ENCODE results near the gene CADPS2.
"Not testable (repeated sequence)": the region's sequence is repeated elsewhere in the genome, so short reads cannot be mapped to it uniquely, and the experiment has no call there.

CADPS2 gene

GRCh38 chr7:122850528-122850927, 35.7 kb downstream of the CADPS2 start:
- in situ Hi-C loops (cut with HindIII; ENCODE audit: low sequenced_read_pairs), result no loop called here

- in situ Hi-C loops (cut with HindIII; ENCODE audit: low sequenced_read_pairs), result no loop called here
Measured at GRCh38 chr7:122849957-122850328, 36.3 kb downstream of the CADPS2 start.

GRCh38 chr7:122849322-122849956, 36.8 kb downstream of the CADPS2 start:
- in situ Hi-C loops (cut with HindIII; ENCODE audit: low sequenced_read_pairs), result no loop called here

GRCh38 chr7:122847871-122848473, 38.3 kb downstream of the CADPS2 start:
- in situ Hi-C loops (cut with HindIII; ENCODE audit: low sequenced_read_pairs), result no loop called here

GRCh38 chr7:122846591-122846990, 39.7 kb downstream of the CADPS2 start:
- in situ Hi-C loops (cut with HindIII; ENCODE audit: low sequenced_read_pairs), result no loop called here

GRCh38 chr7:122845286-122845685, 41.0 kb downstream of the CADPS2 start:
- in situ Hi-C loops (cut with HindIII; ENCODE audit: low sequenced_read_pairs), result no loop called here

GRCh38 chr7:122844191-122844988, 41.9 kb downstream of the CADPS2 start:
- in situ Hi-C loops (cut with HindIII; ENCODE audit: low sequenced_read_pairs), result no loop called here

- in situ Hi-C loops (cut with HindIII; ENCODE audit: low sequenced_read_pairs), result no loop called here
Measured at GRCh38 chr7:122842971-122843370, 43.3 kb downstream of the CADPS2 start.

DNA sequence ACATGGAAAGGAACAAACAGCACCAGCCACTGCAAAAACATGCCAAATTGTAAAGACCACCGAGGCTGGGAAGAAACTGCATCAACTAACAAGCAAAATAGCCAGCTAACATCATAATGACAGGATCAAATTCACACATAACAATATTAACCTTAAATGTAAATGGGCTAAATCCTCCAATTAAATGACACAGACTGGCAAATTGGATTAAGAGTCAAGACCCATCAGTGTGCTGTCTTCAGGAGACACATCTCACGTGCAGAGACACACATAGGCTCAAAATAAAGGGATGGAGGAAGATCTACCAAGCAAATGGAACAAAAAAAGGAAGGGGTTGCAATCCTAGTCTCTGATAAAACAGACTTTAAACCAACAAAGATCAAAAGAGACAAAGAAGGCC, 50.0 kb downstream of the CADPS2 start:
- in situ Hi-C loops (cut with HindIII; ENCODE audit: low sequenced_read_pairs), result not testable (repeated sequence)

- in situ Hi-C loops (cut with HindIII; ENCODE audit: low sequenced_read_pairs), result not testable (repeated sequence)
Measured at GRCh38 chr7:122834571-122834942, 51.7 kb downstream of the CADPS2 start.

DNA sequence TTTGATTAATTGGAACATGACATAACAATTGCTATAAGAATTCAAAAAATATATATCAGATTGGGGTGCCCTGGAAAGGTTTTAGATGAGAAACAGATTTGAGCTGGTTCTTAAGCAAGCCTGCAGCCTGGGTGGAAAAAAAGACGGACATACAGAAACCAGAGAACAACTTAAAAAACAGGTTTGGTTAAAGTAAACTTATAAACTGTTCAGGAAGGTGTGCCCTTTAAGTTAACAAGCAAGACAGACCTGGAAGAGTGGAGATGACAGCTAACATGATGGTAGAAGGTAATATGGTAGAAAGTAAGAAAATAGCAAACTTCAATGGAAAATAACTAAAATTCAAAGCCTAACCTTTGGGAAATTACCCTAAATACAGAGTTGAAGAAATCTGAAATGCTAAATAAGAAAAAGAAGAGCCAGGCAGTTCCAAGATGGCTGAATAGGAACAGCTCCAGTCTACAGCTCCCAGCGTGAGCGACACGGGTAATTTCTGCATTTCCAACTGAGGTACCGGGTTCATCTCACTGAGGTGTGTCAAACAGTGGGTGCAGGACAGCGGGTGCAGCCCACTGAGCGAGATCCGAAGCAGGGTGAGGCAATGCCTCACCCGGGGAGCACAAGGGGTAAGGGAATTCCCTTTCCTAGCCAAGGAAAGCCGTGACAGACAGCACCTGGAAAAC, 52.2 kb downstream of the CADPS2 start:
- in situ Hi-C loops (cut with HindIII; ENCODE audit: low sequenced_read_pairs), result no loop called here

GRCh38 chr7:122831436-122831835, 54.8 kb downstream of the CADPS2 start:
- in situ Hi-C loops (cut with HindIII; ENCODE audit: low sequenced_read_pairs), result no loop called here

DNA sequence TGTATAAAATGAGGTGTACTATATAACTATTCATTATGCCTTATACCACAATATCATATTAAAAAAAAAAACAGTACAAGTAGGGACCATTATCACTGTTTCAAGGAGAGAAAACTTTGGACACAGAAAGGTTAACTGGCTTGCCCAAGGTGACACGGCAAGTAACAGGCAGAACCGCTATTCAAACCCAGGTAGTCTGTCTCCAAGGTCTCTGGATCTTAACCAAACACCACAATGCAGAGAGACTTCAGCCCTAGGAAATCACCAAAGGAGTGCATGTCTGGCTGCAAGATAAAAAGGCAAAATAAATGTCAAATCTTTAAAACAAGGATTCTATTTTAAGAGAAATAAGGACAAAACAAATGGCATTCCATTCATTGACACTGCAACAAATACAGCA, 56.3 kb downstream of the CADPS2 start:
- in situ Hi-C loops (cut with HindIII; ENCODE audit: low sequenced_read_pairs), result no loop called here

DNA sequence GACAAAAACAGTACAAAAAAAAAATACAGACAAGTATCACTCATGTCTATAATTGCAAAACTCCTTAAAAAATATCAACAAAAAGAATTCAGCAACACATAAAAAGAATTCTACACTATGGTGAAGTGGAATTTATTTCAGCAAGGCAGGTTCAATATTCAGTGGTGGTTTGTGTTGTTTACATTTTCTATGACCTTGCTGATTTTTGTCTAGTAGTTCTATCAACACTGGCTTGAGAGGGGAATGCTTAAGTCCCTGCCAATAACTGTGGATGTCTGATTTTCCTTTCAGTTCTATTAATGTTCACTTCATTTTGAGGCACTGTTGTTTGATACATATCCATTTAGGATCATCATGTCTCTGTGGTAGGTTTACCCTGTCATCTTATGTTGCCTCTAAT, 58.5 kb downstream of the CADPS2 start:
- in situ Hi-C loops (cut with HindIII; ENCODE audit: low sequenced_read_pairs), result no loop called here

- in situ Hi-C loops (cut with HindIII; ENCODE audit: low sequenced_read_pairs), result no loop called here
Measured at GRCh38 chr7:122813845-122814244, 72.4 kb downstream of the CADPS2 start.

GRCh38 chr7:122803851-122804250, 82.4 kb downstream of the CADPS2 start:
- in situ Hi-C loops (cut with HindIII; ENCODE audit: low sequenced_read_pairs), result no loop called here

GRCh38 chr7:122803323-122803722, 82.9 kb downstream of the CADPS2 start:
- in situ Hi-C loops (cut with HindIII; ENCODE audit: low sequenced_read_pairs), result no loop called here

DNA sequence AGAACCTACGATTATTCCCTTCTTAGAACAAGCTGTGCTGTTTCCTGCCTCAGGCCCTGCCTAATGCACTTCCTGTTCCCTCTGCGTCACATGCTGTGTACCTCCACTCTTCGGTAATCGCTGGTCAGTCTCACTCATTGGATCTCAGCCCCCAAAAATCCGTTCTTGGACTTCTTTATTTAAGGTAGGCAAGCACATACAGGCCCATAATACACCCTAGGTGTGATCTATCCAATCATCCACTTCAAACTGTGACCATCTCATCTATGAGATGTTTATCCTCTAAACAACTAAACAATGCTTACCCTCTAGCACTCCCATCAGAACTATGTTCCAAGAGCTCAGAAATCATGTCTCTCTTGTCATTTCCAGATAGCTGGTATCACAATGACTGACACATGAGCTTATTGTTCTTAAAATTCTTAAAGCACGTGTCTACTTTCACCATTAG, 83.9 kb downstream of the CADPS2 start:
- in situ Hi-C loops (cut with HindIII; ENCODE audit: low sequenced_read_pairs), result no loop called here

- in situ Hi-C loops (cut with HindIII; ENCODE audit: low sequenced_read_pairs), result no loop called here
Measured at GRCh38 chr7:122791959-122792545, 94.2 kb downstream of the CADPS2 start.

DNA sequence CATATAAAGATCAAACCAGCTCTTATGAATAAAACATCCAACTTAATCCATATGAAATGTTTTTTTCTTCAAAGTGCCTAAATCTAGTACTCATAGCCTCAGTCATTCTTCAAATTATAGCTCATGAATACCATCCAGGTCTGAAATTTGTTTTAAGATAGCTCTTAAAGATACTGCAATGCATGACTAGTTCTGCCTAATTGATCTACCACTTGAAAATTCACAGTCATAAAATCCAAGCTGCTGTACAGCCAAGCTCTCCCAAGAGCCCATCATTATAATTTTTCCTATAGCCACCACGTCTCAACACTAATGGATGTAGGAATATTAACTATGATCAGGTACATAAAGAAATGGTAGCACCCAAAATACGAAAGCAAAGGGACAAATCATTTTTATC, 95.7 kb downstream of the CADPS2 start:
- in situ Hi-C loops (cut with HindIII; ENCODE audit: low sequenced_read_pairs), result no loop called here

DNA sequence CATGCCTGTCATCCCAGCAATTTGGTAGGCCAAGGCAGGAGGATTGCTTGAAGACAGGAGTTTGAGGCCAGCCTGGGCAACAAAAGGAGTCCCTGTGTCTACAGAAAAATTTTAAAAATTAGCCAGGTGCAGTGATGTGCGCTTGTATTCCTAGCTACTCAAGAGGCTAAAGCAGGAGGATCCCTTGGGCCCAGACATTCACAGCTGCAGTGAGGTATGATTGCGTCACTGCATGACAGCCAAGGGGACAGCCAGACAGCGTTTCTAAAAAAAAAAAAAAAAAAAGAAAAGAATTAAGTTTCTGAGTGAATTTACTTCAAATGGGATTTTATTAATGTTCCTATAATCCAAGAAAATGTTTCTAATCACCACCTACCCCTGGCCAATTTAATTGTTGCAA, 96.1 kb downstream of the CADPS2 start:
- in situ Hi-C loops (cut with HindIII; ENCODE audit: low sequenced_read_pairs), result no loop called here
